ENCODE data around the gene PVALEF.

GRCh38 chr17:81125573-81126081 is 39.7 kb upstream of the PVALEF start:
- no peak for TF ChIP-seq PAX5 (IDR thresholded peaks at IDR 0.05; ENCODE audit: insufficient read depth, low read length, severe bottlenecking)
- TF ChIP-seq POLR2A (IDR thresholded peaks at IDR 0.05; ENCODE audit: low read depth, low read length) = no peak
- no peak for TF ChIP-seq POLR2AphosphoS5 (IDR thresholded peaks at IDR 0.05; ENCODE audit: low read depth, low read length)

All from GM12891 (cell line).